HG03432 (cell line): Measurements from ENCODE around the gene EXTL1.

Experiments
- ATAC-seq: cut with Tn5 transposase; IDR thresholded peaks from one replicate; pipeline ENCODE4 v1.9.1; 2021; ENCODE audit warnings: mild to moderate bottlenecking, moderate library complexity; ENCODE audit not compliant: unreplicated experiment

The EXTL1 gene

DNA sequence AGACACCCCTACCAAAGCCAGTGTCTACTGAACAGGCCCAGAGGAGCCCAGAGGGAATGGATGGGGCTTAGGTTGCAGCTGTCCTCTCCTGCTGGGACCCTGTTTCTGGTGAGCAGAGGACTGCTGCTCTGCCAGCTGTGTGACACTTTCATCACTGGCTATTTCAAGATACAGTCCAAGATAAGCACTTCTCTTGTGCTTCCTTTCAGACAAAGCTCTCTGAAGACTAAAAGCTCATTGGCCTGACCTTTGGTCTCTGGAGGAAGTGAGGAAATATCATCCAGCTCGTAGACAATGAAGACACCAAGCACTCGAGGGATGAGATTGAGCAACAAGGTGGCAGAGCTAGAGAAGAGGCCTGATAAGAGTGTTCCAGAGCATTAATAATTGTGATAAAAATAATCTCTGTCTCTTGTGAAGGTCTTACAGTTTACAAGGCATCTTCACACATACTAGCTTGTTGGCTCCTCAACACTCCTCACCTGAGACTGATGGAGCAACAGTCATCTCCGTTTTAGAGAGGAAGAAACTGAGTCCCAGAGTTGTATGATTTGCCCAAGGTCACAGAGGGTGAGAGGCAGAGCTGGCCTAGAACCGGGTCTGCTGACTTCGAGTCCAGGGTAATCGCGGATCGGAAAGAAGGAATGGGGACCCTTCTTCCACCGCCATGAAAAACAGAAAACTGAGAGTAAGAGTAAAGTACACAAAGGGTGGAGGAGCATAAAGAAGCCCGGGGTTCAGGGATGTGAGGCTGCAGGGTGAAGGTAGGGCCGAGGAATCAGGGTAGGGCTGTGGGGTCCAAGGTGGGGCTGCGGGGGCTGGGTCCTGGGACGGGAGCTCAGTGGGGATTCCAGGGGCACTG lies 24.4 kb upstream of the EXTL1 start:
- no peak for ATAC-seq

DNA sequence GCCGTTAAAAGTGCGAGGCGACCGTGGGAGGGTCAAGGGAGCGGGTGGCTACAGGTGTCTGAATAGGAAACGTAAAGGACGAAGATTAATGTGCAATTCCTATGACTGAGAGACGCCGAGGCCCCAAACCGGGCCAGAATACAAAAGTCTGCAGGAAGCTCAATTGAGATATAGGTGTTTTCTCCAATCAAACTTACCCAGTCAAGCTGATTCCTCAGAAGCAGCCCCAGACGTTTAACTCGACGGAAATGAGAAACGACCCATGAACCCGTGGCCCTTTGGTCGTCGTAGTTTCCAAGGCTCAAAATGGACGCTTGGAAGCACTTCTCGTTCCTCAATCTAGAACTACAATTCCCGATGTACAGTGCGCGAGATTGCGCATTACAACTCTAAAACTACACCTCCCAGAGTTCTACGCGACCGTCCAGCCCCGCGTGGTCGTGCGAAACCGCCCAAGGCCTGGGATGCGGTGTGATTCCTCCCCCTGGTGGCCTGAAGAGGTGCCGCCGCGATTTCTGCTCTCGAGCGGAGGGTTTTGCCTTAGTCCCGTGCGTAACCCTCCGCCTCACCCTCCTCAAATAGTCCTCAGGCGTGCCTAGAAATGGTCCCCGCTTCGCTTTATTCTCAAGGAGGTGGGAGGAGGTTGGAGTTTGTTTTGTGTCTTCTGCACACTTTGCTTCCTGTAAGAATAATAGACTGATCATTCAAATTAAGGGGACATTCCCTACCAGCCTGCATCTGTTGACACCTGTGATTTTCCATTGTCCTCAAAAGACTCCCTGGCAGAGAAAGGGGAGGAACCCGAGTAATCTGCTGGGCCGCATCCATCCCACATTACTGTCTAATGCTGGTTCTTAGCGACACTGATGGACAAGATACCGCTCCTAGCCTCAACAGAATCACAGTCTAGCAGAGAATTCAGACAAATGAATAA lies 23.5 kb upstream of the EXTL1 start, which contains the start of gene PAFAH2:
TSS of gene PAFAH2 (minus strand) at position 236 of the 934 bp plus-strand sequence. CDS start 7,247 bp downstream, outside the sequence.
- ATAC-seq, result peak; percentile 94

DNA sequence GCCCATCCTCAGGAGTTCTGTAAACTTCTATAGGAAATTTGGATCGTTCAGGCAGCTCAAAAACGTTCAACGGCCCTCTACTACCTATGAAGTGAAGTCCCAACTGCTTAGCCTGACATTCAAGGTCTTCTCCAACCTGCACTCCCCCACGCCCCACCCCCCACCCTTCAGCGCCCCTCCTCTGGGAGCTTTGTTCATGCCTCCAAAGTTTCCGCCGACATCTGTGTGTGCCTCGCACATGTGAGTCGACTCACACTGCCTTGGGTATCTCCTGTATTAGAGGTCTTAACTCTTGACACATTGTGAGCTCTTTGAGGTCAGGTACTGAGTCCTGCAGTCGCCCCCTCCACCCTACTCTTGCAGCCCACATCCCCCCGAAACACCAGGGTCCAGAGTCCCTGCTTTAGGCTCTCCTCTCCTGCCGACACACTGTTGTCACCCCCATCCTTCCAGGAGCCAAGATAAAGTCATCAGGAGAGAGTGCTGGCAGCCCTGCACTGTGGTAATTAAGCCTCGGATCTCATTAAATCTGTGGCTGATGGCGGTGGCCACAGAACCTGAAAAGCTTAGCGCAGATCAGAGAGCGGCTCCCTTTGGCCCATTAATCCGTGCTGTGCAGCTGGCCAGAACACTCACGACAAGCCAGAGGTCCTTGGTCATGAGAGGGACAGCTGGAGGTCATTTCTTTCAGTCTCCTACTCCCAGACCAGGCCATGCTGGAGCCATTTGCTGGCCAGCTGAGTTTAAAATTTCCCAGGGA lies 22.4 kb upstream of the EXTL1 start:
- no peak for ATAC-seq

DNA sequence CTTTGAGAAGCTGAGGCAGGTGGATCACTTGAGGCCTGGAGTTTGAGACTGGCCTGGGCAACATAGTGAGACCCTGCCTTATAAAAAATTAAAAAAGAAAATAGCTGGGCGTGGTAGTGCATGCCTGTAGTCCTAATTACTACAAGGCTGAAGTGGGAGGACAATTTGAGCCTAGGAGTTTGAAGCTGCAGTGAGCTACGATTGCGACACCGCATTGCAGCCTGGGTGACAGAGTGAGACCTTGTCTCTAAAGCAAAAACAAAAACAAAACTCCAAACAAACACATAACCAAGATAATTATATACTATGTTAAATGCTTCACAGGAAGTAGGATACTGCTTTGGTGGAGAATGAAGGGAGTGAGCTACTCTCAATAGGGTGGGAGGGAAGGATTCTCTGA lies 18.3 kb upstream of the EXTL1 start:
- ATAC-seq, result no peak

DNA sequence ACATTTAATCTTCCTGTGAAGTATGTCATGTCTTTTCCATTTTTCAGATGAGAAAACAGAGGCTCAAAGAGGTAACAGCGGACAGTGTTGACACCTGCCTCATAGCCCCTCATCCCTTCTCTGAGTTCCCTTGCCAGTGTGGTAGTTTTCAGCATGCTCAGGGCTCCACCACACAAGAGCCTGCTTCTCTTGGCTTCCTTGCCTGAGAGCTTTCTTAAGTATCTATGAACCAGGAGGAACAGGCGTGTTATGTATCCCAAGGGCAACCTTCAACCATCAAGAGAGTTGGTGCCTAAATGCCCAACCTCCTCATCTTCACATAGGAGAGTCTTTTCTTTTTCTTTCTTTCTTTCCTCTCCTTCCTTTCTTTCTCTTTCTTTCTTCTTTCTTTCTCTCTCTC lies 17.8 kb upstream of the EXTL1 start:
- ATAC-seq, result no peak

DNA sequence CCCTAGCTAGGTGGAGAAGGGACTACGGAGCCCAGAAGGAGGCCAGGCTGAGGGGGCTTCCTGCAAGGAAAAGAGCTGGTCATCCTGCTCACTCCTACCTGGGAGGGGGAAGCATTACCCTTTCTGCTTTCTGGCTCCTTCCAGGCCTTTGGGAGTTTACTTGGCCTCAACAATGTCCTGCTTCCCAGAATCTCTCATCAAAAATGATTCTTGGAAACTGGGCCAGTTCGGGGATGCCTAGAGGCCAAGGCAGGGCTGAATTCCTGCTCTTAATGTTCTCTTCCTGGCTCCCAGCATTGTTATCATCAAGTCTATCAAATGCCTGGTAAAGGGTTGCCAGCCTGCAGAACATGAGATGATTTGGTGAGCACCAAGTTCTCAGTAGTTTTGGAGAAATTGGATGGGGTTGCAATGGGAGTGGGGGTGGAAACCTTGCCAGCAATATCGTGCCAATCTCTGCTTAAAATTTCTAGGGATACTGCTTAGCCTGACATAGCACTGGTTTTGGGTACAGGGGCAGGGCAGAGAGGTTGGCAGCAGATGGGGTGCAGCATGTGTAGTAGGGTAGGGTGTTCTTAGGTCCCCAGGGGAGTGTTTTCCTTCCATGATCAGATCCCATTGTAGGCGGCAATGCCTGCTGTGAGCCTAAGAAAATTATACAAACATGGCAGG lies 16.0 kb upstream of the EXTL1 start:
- no peak for ATAC-seq

DNA sequence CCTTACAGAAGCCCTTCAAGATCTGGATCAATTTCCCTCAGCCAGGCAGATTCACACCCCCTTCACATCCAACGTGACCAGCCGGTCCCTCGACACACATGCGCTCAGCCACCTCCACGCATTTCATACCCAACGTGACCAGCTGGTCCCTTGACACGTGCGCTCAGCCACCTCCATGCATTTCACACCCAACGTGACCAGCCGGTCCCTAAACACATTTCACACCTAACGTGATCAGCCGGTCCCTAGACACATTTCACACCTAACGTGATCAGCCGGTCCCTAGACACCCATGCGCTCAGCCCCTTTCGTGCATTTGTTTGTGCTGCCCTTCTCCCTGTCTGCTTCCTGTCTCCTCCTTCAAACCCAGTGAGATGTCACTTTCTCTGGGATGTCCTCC lies 14.9 kb upstream of the EXTL1 start:
- ATAC-seq, result no peak

DNA sequence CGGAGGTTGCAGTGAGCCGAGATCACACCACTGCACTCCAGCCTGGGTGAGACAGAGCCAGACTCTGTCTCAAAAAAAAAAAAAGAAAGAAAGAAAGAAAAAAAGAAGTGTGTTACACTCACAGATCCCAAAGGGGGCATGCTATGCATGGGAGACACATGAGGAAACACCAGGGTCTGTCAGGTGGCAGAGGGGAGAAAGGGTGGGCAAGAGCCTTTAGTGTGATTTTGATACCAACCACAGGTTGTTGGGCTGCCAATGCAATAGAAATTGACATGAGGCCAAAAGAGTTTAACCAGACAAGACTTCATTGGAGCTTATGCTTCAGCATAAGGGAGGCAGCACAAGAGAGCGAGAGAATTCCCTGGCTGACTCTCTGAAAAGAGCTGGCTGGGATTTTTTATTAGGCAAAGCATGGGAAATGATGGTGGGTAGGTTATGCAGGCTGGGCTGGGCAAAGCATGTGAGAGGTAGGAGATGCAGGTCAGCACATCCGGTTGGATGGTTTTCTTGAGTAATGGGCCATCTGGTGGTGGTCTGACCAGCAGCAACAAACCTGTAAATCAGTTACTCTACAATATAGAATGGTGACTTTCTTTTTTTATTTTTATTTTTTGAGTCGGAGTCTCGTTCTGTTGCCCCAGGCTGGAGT lies 11.7 kb upstream of the EXTL1 start:
- ATAC-seq, result no peak

DNA sequence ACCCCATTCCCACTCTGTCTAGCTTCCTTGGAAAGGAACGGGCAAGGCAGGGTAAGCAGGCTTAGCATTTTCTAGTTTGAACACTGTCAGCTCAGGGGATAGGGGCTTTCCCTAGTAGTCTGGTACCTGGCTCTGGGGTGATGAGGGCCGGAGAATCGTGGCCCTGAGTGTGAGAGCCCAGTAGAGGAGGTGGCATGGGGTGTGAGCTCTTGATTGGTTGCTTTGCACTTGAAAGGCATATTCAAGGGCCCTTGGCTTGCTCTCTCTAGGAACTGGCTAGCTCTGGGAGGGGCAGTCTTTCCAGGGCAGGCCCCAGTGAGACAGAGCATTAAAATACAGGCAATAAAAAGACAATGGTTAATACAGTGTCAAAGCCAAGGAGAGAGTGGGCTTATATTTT lies 10.8 kb upstream of the EXTL1 start:
- no peak for ATAC-seq

DNA sequence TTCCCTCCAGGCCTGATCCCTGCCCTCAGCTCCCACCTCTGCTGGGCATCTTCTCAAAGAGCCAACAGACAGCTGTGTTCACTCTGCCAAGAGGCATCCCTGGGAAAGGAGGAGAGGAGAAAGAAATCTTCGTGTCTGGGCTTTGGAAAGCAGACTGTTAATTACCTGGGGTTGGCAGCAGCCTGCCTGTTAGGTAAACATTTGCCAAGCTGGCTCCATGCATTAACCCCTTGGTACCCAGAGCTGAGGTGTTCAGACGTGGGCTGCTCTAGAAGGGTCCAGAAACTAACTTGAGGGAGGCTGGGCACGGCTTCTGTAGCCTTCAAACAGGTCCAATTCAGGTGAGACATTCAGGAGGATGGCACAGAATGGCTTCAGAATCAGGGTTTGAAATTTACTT lies 8.7 kb upstream of the EXTL1 start:
- no peak for ATAC-seq

DNA sequence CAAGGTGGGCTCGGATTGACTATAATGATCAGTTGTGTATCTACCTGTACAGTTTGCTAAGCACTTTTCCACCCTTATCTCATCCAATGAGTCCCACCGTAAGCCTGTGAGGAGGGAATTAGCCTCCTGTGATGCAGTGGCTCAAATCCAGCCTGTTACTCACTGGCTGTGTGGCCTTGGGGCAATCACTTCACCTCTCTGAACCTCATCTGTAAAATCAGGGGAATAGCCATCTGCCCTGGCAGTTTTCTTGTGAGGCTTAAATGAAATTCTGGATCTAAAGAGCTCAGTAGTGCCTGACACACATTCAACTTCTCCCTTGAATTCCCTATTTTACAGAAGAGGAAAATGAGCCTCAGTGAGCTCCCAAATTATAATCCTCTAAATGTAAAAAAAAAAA lies 7.4 kb upstream of the EXTL1 start:
- no peak for ATAC-seq

DNA sequence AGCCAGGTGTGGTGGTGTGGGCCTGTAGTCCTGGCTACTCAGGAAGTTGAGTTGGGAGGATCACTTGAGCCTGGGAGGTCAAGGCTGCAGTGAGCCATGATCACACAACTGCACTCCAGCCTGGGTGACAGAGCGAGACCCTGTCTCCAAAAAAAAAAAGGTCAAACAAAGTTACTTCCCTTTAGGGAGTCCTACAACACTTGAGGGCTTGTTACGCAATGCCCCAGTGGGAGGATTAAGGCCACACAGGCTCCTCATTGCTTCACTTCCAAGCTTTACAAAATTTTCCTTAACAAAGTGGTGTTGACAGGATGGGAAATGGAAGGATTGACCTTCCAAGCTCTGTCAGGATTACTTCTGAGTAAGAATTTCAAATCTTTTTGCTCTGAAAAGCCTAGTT lies 6.2 kb upstream of the EXTL1 start:
- ATAC-seq, result no peak

DNA sequence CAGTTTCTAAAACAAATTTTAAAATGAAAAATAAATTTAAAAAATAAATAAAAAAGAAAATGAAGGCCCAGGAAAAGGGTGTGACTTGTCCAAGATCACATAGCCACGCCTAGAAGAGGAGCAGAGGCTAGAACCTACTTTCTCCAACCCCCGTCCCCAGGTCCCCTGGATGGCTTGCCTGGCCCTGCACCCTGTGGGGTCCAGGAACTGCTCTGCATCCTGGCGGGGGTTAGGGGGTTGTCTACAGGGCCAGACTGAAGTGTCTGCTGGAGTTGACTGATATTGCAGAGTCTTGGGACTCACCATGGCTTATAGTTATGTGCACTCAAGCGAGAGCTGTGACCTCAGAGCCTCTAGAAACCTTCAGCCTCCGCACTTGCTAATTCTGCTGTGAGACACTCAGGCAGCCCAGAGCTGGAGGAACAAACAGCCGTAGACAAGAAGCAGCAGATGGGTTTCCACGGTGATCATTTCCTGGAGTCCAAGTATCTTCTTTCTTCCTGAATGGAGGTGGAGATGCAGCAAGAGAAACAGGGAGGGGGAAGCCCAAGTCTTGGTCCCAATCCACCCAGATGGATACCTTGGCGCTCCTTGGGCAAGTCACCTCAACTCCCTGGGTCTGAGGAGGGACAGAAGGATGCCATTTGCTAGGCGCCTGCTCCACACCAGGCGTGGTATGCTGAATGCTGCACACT lies 5.2 kb upstream of the EXTL1 start:
- ATAC-seq, result no peak

DNA sequence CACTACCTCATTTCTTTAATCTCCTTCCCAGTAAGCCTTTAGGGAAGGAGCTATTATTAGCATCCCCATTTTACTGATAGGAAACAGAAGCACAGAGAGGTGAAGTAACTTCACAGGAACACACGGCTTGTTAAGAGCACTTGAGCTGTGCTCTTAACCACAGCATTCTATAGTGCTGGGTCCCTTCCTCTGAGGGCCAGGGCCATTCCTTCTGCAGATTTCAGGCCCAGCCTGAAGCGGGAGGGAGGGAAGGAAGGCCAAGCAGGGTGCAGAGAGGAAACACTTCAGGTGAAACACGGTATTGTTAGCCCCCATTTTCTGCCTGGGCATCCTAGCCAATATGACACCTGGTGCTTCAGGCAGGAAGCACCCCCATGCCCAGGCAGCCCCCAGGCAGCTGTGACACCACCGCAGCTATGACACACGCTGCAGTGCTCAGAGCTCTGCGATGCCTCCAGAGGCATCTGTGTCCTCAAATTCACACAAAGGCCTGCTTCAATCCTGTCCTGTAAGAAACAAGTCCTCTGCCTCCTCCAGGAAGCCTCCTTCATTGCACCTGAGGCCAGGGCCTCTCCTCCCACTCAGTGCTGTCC lies 4.5 kb upstream of the EXTL1 start:
- no peak for ATAC-seq

DNA sequence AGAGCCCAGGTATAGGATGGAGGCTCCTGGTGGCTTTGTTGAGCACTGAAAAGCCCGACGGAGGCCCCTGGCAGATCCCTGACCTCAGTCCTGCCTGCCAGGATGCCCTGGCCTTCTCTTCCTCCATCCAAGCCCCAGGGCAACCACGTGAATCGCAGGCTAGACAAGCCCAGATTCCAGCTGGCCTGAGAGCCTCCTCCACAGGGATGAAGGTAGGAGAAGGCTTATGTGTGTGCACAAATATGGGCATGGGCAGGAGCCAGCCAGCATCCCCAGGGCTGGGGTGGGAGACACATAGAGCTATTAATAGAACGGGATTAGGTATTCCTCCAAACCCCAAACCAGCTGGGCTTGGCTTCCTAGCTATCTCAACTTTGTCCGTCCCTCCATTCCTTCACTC lies 4.0 kb upstream of the EXTL1 start:
- no peak for ATAC-seq

DNA sequence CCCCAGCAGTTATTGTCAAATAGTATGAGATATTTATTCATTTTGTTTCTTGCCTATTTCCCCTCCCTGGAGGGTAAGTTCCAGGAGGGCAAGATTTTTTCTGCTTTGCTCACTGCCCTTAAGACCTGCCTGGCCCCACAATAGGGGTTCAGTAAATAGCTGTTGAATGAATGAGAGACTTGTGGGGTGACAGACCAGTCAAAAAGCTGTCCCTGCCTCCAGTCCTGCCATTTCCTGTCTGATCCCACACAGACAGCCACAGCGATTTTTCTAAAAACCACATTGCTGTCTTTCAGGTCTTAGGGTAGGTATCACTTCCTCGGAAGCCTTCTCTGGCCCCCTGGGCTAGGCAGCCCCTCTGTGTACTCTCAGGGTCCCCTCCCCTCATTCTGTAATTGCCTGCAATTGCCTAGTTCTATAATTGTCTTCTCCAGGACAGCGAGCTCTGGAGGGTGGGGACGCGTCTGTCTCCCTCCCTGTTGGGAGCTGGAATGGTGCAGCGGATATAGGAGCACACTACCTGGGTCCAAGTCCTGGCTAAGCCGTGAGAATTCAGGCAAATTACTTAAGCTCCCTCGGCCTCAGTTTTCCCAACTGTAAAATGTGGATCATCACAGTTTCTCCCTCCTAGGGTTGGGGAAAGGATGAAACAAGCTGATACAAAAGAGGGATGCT lies 1.8 kb upstream of the EXTL1 start:
- no peak for ATAC-seq

DNA sequence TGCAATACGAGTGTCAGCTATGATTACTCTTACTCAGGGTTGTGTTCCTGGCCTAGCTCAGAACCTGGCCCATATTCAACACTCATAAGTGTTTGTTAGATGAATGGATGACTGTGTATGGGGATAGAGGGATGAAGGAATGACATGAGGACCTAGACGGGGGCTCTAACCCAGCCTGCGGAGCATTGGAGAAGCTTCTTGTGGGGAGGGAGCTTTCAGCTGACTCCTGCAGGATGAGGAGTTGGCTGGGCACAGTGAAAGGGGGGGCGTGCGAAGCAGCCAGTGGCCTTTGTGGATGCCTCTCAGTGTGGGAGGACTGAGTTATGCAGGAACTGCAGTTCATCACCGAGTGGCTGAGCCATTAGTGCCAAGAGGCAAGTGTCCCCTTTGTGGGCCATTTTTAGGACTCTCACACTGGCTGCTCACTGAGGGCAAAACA lies 1.2 kb upstream of the EXTL1 start:
- no peak for ATAC-seq

DNA sequence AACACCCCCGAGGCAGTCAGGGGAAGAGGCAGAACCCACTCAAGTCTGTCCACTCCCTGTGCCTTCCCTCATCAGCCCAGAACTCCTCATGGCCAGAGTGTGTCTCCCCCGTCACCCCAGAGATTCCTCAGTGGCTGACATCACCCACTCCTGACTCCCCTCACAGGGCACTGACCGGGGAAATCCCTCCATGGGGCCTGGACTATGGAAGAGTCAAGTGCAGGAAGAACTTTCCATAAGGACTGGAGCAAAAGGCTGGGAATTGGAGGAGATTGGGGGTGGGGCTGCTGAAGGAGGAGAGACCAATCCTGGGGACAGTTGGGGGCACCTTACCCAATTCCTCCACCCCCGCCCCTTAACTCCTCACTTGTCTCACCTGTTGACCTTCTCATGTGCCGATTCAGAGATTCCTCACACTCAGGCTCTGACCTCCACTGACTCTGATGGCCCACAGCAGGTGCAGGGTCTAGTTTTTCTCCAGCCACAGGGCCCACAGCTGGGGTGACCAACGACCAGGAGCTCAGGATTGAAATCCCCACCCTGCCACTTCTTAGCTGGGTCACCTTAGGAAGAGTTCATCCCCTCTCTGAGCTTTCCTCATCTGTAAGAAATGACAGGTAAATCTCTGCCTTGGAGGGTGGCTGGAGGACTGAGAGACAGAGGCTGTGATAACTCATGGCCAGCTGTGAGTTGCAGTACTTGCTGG lies 481 bp upstream of the EXTL1 start:
- no peak for ATAC-seq
